ENCODE data around the gene PCOLCE2.
"Not testable (repeated sequence)": the region's sequence is repeated elsewhere in the genome, so short reads cannot be mapped to it uniquely, and the experiment has no call there.

Gene PCOLCE2

GRCh38 chr3:142897807-142898206 lies 8.9 kb upstream of the PCOLCE2 start:
- Histone ChIP-seq H3K9me3 (ENCODE audit: control insufficient read depth in 1 of 2, low read length in 2 of 2) (no peaks in the 10 kb centered on the region), H3K27me3 (ENCODE audit: low read depth, low read length) (no peaks in the 10 kb centered on the region), H3K36me3 (ENCODE audit: control insufficient read depth in 1 of 2, insufficient read depth in 2 of 2, low read length in 2 of 2) (no peaks in the 10 kb centered on the region), H3K4me3 (ENCODE audit: low read depth in 1 of 2, low read length in 2 of 2) (no peak overlapping the region), H3K27ac (ENCODE audit: low read length) (no peak overlapping the region), H3K4me1 (ENCODE audit: control insufficient read depth in 1 of 2, insufficient read depth in 2 of 2, low read length in 2 of 2) (no peaks in the 10 kb centered on the region)

DNA sequence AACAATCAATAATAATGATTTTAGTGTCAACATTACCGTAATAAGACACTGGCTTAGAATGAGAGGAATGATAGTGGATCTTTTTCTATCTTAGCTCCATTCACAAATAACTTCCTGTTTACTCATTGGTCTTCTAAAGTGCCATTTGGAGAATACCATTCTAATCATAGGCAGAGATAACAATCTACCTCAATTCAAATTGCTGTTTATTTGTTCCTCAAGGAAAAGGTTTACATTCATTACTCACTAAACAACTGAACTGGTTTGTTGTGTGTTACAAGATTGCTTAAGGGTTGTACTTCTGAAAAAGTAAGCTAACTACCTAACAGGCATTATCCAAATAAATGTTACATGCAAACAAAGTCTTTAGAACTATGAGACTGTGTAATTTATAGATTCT lies 8.1 kb upstream of the PCOLCE2 start:
- no peaks in the 10 kb centered on the region for H3K4me1 ChIP-seq (ENCODE audit: control insufficient read depth in 1 of 2, insufficient read depth in 2 of 2, low read length in 2 of 2)
- no peaks in the 10 kb centered on the region for H3K9me3 ChIP-seq (ENCODE audit: control insufficient read depth in 1 of 2, low read length in 2 of 2)
- no peaks in the 10 kb centered on the region for H3K36me3 ChIP-seq (ENCODE audit: control insufficient read depth in 1 of 2, insufficient read depth in 2 of 2, low read length in 2 of 2)
- H3K27ac ChIP-seq (ENCODE audit: low read length): no peak overlapping the region
- H3K27me3 ChIP-seq (ENCODE audit: low read depth, low read length): no peaks in the 10 kb centered on the region
- H3K4me3 ChIP-seq (ENCODE audit: low read depth in 1 of 2, low read length in 2 of 2): no peak overlapping the region

DNA sequence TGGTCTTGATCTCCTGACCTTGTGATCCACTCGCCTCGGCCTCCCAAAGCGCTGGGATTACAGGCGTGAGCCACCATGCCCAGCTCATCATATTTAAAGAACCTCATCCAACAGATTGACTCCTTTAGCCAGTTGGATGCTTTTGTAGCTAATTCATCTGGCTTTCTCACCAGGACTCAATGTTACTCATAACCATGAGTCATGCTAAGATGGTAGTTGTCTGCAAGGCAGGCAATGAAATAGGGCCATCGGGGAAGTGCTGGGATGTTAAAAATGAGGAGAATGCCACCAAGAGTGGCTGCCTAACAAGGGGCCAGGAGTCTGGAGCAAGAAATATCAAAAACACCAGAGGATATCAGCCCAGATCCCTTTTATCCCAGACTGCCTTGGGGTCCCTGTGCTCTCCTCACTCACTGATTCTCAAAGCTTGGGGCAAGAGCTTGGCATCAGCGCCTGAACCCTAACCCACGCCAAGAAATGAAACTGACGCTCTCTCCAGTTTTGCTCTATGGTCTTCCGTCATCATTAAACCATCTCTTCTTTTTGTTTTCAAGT lies 7.4 kb upstream of the PCOLCE2 start:
- Histone ChIP-seq H3K27me3 (ENCODE audit: low read depth, low read length) (no peaks in the 10 kb centered on the region), H3K27ac (ENCODE audit: low read length) (no peak overlapping the region)

DNA sequence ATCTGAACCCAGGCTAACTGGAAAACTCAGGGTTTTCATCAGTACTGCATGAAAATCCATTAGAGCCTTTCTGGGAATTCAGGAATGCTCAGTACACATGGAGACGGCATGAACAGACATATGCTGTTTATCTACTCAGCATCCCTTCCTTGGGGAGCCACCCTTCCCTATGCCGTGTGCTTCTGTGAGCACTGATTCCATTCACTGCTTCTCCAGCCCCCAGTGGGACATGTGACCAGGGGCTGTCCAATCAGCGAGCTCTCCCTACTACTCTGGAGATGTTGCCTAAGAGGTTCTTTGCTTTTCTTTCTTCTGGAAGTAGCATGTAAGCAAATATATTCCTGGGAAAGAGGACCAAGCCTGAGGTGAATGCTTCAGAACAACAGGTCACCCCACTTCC lies 5.6 kb upstream of the PCOLCE2 start:
- Histone ChIP-seq H3K27me3 (ENCODE audit: low read depth, low read length) (no peaks in the 10 kb centered on the region), H3K9me3 (ENCODE audit: control insufficient read depth in 1 of 2, low read length in 2 of 2) (no peaks in the 10 kb centered on the region), H3K4me1 (ENCODE audit: control insufficient read depth in 1 of 2, insufficient read depth in 2 of 2, low read length in 2 of 2) (no peaks in the 10 kb centered on the region), H3K36me3 (ENCODE audit: control insufficient read depth in 1 of 2, insufficient read depth in 2 of 2, low read length in 2 of 2) (no peaks in the 10 kb centered on the region), H3K4me3 (ENCODE audit: low read depth in 1 of 2, low read length in 2 of 2) (no peak overlapping the region), H3K27ac (ENCODE audit: low read length) (no peak overlapping the region)

More for the DNA sequence above, 7.4 kb upstream of the PCOLCE2 start:
- H3K9me3 ChIP-seq (ENCODE audit: control insufficient read depth in 1 of 2, low read length in 2 of 2): no peaks in the 10 kb centered on the region
- H3K36me3 ChIP-seq (ENCODE audit: control insufficient read depth in 1 of 2, insufficient read depth in 2 of 2, low read length in 2 of 2): no peaks in the 10 kb centered on the region
- no peaks in the 10 kb centered on the region for H3K4me1 ChIP-seq (ENCODE audit: control insufficient read depth in 1 of 2, insufficient read depth in 2 of 2, low read length in 2 of 2)
- no peak overlapping the region for H3K4me3 ChIP-seq (ENCODE audit: low read depth in 1 of 2, low read length in 2 of 2)

DNA sequence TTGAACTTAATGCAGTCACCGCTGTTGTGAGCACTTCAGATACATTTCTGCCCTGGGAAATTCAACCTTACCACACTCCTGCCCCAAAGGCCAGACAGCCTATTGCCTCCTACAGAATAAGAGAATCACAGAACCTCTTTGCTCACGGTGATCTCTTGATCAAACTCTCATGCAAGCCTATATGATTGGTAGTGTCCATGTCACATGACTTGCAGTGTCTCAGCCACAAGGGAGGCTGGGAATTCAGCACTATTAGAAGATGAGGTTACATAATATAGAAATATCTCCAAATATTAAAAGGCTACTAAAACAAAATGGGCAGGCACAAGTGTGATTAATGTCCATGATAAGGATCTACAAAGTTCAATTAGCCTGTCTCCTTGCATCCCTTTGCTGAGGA lies 3.8 kb upstream of the PCOLCE2 start:
- no peaks in the 10 kb centered on the region for H3K9me3 ChIP-seq (ENCODE audit: control insufficient read depth in 1 of 2, low read length in 2 of 2)
- H3K36me3 ChIP-seq (ENCODE audit: control insufficient read depth in 1 of 2, insufficient read depth in 2 of 2, low read length in 2 of 2): no peaks in the 10 kb centered on the region
- no peak overlapping the region for H3K27ac ChIP-seq (ENCODE audit: low read length)
- H3K4me3 ChIP-seq (ENCODE audit: low read depth in 1 of 2, low read length in 2 of 2): no peak overlapping the region
- peaks cover 0 to 9% of the 10 kb centered on the region in 2 donors for H3K4me1 ChIP-seq (ENCODE audit: control insufficient read depth in 1 of 2, insufficient read depth in 2 of 2, low read length in 2 of 2)
- H3K27me3 ChIP-seq (ENCODE audit: low read depth, low read length): peaks cover 4% of the 10 kb centered on the region

DNA sequence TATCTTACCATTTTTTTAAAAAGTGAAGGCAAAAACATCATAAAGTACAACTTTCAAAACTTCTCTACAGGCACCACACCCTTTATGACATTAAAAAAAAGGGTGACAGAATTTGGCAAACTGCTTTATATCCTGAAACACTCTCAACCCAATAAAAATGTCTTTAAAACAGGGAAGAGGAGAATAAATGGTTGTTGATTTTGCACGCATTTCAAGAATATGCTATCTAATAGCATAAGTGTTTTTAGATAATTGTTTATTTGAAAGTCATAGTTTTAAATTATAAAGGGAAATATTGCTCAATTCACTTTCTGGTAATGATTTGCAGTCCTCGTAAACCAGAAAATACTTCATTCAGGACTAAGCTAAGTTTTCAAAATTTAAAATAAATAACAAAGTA lies 1.7 kb upstream of the PCOLCE2 start:
- Histone ChIP-seq H3K4me3 (ENCODE audit: low read depth in 1 of 2, low read length in 2 of 2) (no peak overlapping the region), H3K36me3 (ENCODE audit: control insufficient read depth in 1 of 2, insufficient read depth in 2 of 2, low read length in 2 of 2) (no peaks in the 10 kb centered on the region), H3K27ac (ENCODE audit: low read length) (no peak overlapping the region), H3K9me3 (ENCODE audit: control insufficient read depth in 1 of 2, low read length in 2 of 2) (no peaks in the 10 kb centered on the region), H3K4me1 (ENCODE audit: control insufficient read depth in 1 of 2, insufficient read depth in 2 of 2, low read length in 2 of 2) (peaks cover 0 to 9% of the 10 kb centered on the region in 2 donors), H3K27me3 (ENCODE audit: low read depth, low read length) (peaks cover 4% of the 10 kb centered on the region)

DNA sequence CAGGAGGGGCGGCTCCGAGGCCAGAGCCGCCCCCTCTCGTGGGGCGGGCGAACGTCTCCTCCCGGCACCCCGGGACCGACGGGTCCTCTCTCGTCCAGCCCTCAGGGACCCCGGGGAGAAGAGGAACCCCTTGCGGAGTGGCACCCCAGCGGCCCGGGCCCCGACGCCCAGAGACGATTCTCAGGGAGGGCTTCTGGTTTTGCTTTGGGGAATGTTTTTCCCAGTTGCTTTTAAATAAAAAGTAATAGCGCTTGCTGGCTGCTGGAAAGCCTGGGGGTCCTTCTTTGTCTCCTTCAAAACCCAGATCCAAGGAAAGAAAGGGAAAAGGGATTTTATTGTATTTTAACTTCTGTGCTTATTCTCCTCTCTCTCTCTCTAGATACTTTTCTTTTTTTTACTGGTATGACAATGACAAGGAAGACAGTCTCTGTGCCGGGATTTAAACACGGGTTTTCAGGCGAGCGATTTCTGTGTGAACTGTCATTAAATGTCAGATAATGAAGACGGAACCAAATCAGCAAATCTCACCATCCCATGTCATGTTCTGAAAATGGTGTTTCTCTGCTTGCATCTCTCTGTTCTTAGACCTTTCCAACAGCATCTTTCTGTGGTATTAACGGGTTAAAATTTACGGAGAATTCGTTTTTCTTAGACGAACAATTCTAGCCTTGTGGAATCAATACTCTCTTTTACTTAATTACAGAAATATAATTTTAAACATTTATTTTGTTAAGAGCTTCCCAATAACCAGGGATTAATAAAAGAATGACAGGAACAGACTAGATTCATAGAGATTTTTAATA lies 530 bp upstream of the PCOLCE2 start:
- H3K27me3 ChIP-seq (ENCODE audit: low read depth, low read length): peaks cover 4% of the 10 kb centered on the region
- H3K4me1 ChIP-seq (ENCODE audit: control insufficient read depth in 1 of 2, insufficient read depth in 2 of 2, low read length in 2 of 2): peaks cover 0 to 9% of the 10 kb centered on the region in 2 donors
- no peak overlapping the region for H3K27ac ChIP-seq (ENCODE audit: low read length)
- H3K9me3 ChIP-seq (ENCODE audit: control insufficient read depth in 1 of 2, low read length in 2 of 2): no peaks in the 10 kb centered on the region
- no peaks in the 10 kb centered on the region for H3K36me3 ChIP-seq (ENCODE audit: control insufficient read depth in 1 of 2, insufficient read depth in 2 of 2, low read length in 2 of 2)
- peak overlapping the region; percentile 60 to 92 for H3K4me3 ChIP-seq (ENCODE audit: low read depth in 1 of 2, low read length in 2 of 2)

DNA sequence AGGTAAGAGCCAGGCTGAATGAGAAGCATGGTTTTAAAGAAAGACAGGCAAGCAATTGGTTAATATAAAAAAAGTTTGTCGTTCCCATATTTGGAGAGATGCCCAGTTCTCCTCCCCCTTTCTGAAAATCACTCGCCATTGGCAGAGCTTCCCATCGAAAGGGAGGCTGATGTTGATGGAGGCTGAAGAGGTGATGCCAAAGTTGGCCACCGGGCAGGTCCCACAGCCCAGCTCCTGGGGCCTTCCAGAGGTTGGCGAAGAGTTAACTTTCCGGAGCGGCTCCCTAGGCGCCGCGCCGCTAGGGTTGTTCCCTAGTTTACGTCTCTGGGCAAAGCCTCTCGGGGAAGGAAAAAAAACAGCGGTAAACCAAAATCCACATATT lies 793 bp downstream of the PCOLCE2 start:
- Histone ChIP-seq H3K27ac (ENCODE audit: low read length) (no peak overlapping the region), H3K9me3 (ENCODE audit: control insufficient read depth in 1 of 2, low read length in 2 of 2) (no peaks in the 10 kb centered on the region), H3K36me3 (ENCODE audit: control insufficient read depth in 1 of 2, insufficient read depth in 2 of 2, low read length in 2 of 2) (no peaks in the 10 kb centered on the region), H3K4me3 (ENCODE audit: low read depth in 1 of 2, low read length in 2 of 2) (peak overlapping the region; percentile 60 to 92), H3K27me3 (ENCODE audit: low read depth, low read length) (peaks cover 4% of the 10 kb centered on the region), H3K4me1 (ENCODE audit: control insufficient read depth in 1 of 2, insufficient read depth in 2 of 2, low read length in 2 of 2) (peaks cover 0 to 9% of the 10 kb centered on the region in 2 donors)

- Histone ChIP-seq H3K9me3 (ENCODE audit: control insufficient read depth in 1 of 2, low read length in 2 of 2) (no peaks in the 10 kb centered on the region), H3K27me3 (ENCODE audit: low read depth, low read length) (peaks cover 4% of the 10 kb centered on the region), H3K4me1 (ENCODE audit: control insufficient read depth in 1 of 2, insufficient read depth in 2 of 2, low read length in 2 of 2) (peaks cover 0 to 9% of the 10 kb centered on the region in 2 donors), H3K36me3 (ENCODE audit: control insufficient read depth in 1 of 2, insufficient read depth in 2 of 2, low read length in 2 of 2) (no peaks in the 10 kb centered on the region), H3K4me3 (ENCODE audit: low read depth in 1 of 2, low read length in 2 of 2) (no peak overlapping the region), H3K27ac (ENCODE audit: low read length) (no peak overlapping the region)
Observed at GRCh38 chr3:142886940-142887339, 1.9 kb downstream of the PCOLCE2 start.

GRCh38 chr3:142886021-142886420 lies 2.9 kb downstream of the PCOLCE2 start:
- H3K27me3 ChIP-seq (ENCODE audit: low read depth, low read length): peaks cover 4% of the 10 kb centered on the region
- no peak overlapping the region for H3K4me3 ChIP-seq (ENCODE audit: low read depth in 1 of 2, low read length in 2 of 2)
- peaks cover 0 to 9% of the 10 kb centered on the region in 2 donors for H3K4me1 ChIP-seq (ENCODE audit: control insufficient read depth in 1 of 2, insufficient read depth in 2 of 2, low read length in 2 of 2)
- H3K36me3 ChIP-seq (ENCODE audit: control insufficient read depth in 1 of 2, insufficient read depth in 2 of 2, low read length in 2 of 2): no peaks in the 10 kb centered on the region
- no peaks in the 10 kb centered on the region for H3K9me3 ChIP-seq (ENCODE audit: control insufficient read depth in 1 of 2, low read length in 2 of 2)
- no peak overlapping the region for H3K27ac ChIP-seq (ENCODE audit: low read length)

DNA sequence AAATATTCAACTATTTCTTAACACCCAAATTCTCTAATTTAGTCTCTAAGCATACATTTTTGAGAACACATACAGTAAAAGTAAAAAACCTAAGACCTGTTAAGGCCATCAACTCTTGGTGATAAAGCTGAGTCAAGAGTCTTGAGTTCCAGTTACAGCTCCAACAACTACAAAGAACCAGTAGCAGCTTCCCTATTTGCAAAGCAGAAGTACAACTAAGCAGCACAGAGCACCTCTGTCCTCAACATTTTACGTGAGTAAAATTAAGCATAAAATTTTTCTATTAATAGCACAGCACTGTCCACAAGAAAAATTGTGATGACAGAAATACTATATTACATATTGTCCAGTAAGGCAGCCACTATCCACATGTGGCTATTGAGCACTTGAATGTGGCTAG lies 4.4 kb downstream of the PCOLCE2 start:
- Histone ChIP-seq H3K4me1 (ENCODE audit: control insufficient read depth in 1 of 2, insufficient read depth in 2 of 2, low read length in 2 of 2) (peaks cover 0 to 9% of the 10 kb centered on the region in 2 donors), H3K9me3 (ENCODE audit: control insufficient read depth in 1 of 2, low read length in 2 of 2) (no peaks in the 10 kb centered on the region), H3K27ac (ENCODE audit: low read length) (no peak overlapping the region), H3K36me3 (ENCODE audit: control insufficient read depth in 1 of 2, insufficient read depth in 2 of 2, low read length in 2 of 2) (no peaks in the 10 kb centered on the region), H3K4me3 (ENCODE audit: low read depth in 1 of 2, low read length in 2 of 2) (no peak overlapping the region), H3K27me3 (ENCODE audit: low read depth, low read length) (peaks cover 4% of the 10 kb centered on the region)

- H3K36me3 ChIP-seq (ENCODE audit: control insufficient read depth in 1 of 2, insufficient read depth in 2 of 2, low read length in 2 of 2); H3K4me3 ChIP-seq (ENCODE audit: low read depth in 1 of 2, low read length in 2 of 2); H3K4me1 ChIP-seq (ENCODE audit: control insufficient read depth in 1 of 2, insufficient read depth in 2 of 2, low read length in 2 of 2); H3K27ac ChIP-seq (ENCODE audit: low read length); H3K9me3 ChIP-seq (ENCODE audit: control insufficient read depth in 1 of 2, low read length in 2 of 2); H3K27me3 ChIP-seq (ENCODE audit: low read depth, low read length): not testable (repeated sequence)
Observed at GRCh38 chr3:142883534-142883933, 5.3 kb downstream of the PCOLCE2 start.

All from muscle layer of duodenum (tissue), 2 donors.